Activated CD4-positive, CD25-positive, alpha-beta regulatory T cell treated with anti-CD3 and anti-CD28 coated beads, Interleukin-2, amount 50 U/mL, for 16 hours (primary cell): ENCODE measurements around the gene SOCS7.

Experiments used
- DNase-seq: peaks from one replicate; pipeline ENCODE4 v3.0.0-alpha.2; 2020; ENCODE audit warnings: low read depth, low spot score

The SOCS7 gene

GRCh38 chr17:38364741-38365140, 13.1 kb downstream of the SOCS7 start:
- DNase-seq = no peak

GRCh38 chr17:38369124-38369886, 17.7 kb downstream of the SOCS7 start:
- DNase-seq = no peak

GRCh38 chr17:38379448-38379847, 27.8 kb downstream of the SOCS7 start:
- DNase-seq = no peak

- DNase-seq = no peak
These were observed 43.4 kb downstream of the SOCS7 start for GRCh38 chr17:38395090-38395489.

- no peak for DNase-seq
These were observed 45.6 kb downstream of the SOCS7 start for GRCh38 chr17:38397227-38397626.

GRCh38 chr17:38400286-38400685, 48.6 kb downstream of the SOCS7 start:
- DNase-seq = no peak

GRCh38 chr17:38401459-38401858, 49.8 kb downstream of the SOCS7 start:
- DNase-seq = no peak

GRCh38 chr17:38402897-38403296, 51.3 kb downstream of the SOCS7 start:
- DNase-seq = no peak

- DNase-seq = no peak
These were observed 51.8 kb downstream of the SOCS7 start for GRCh38 chr17:38403491-38403890.

- DNase-seq = no peak
These were observed 52.7 kb downstream of the SOCS7 start for GRCh38 chr17:38404174-38404943.

- DNase-seq = no peak
These were observed 54.0 kb downstream of the SOCS7 start for GRCh38 chr17:38405654-38406053.

- DNase-seq = no peak
These were observed 58.6 kb downstream of the SOCS7 start for GRCh38 chr17:38410201-38410600.

- no peak for DNase-seq
These were observed 63.9 kb downstream of the SOCS7 start for GRCh38 chr17:38415250-38416194.

- DNase-seq = no peak
These were observed 65.2 kb downstream of the SOCS7 start for GRCh38 chr17:38416840-38417209.

- DNase-seq = no peak
These were observed 65.7 kb downstream of the SOCS7 start for GRCh38 chr17:38417210-38417951.

GRCh38 chr17:38418062-38418692, 66.5 kb downstream of the SOCS7 start:
- DNase-seq = no peak

GRCh38 chr17:38418693-38419507, 67.3 kb downstream of the SOCS7 start:
- DNase-seq = no peak

GRCh38 chr17:38419508-38419981, 67.9 kb downstream of the SOCS7 start:
- DNase-seq = no peak

GRCh38 chr17:38420518-38420917, 68.9 kb downstream of the SOCS7 start:
- DNase-seq = no peak
